OCI-LY1 (cell line): ENCODE measurements around the gene PLEKHM1.

Experiments used
- H2AFZ ChIP-seq: fragments of 200-600 bp; sonication (generic), shearing (Covaris generic); 2 replicates; pipeline ENCODE4 v1.6.0; 2014; ENCODE audit warnings: antibody characterized with exemption, mild to moderate bottlenecking, low read length
- H3F3A ChIP-seq: fragments of 200-600 bp; sonication (generic), shearing (Covaris generic); 2 replicates; pipeline ENCODE4 v1.6.0; 2014; ENCODE audit warnings: mild to moderate bottlenecking, antibody characterized with exemption, low read length, moderate library complexity; ENCODE audit not compliant: insufficient read depth
- H3K27ac ChIP-seq: fragments of 200-600 bp; sonication (generic); 2 replicates; pipeline ENCODE4 v1.5.1; 2014; ENCODE audit warnings: low read length, mixed run types, mild to moderate bottlenecking, low read depth; ENCODE audit not compliant: poor library complexity, severe bottlenecking
- H3K27me3 ChIP-seq: fragments of 200-600 bp; sonication (generic); 2 replicates; pipeline ENCODE4 v1.6.0; 2014; ENCODE audit warnings: antibody characterized with exemption, mild to moderate bottlenecking, low read length, moderate library complexity; ENCODE audit not compliant: insufficient read depth
- H3K36me3 ChIP-seq: fragments of 200-600 bp; sonication (generic); 2 replicates; pipeline ENCODE4 v1.6.1; 2014; ENCODE audit warnings: mild to moderate bottlenecking, antibody characterized with exemption, low read length, moderate library complexity, mixed read lengths; ENCODE audit not compliant: insufficient read depth
- H3K4me1 ChIP-seq: fragments of 200-600 bp; sonication (generic); 2 replicates; pipeline ENCODE4 v1.5.1; 2014; ENCODE audit warnings: mild to moderate bottlenecking, low read length, moderate library complexity; ENCODE audit not compliant: insufficient read depth, severe bottlenecking
- H3K4me2 ChIP-seq: fragments of 200-600 bp; sonication (generic), shearing (Covaris generic); 2 replicates; pipeline ENCODE4 v1.6.1; 2014; ENCODE audit warnings: low read length
- H3K4me3 ChIP-seq: fragments of 200-600 bp; sonication (generic); 2 replicates; pipeline ENCODE4 v1.5.1; 2014; ENCODE audit warnings: low read length, low read depth, mild to moderate bottlenecking, mixed read lengths; ENCODE audit not compliant: poor library complexity, severe bottlenecking
- H3K79me2 ChIP-seq: fragments of 200-600 bp; shearing (Covaris generic); 2 replicates; pipeline ENCODE4 v1.6.1; 2016; ENCODE audit warnings: mixed run types, low read length, mixed read lengths; ENCODE audit not compliant: insufficient read depth
- H3K9ac ChIP-seq: fragments of 200-600 bp; sonication (generic), shearing (Covaris generic); 2 replicates; pipeline ENCODE4 v1.6.1; 2014; ENCODE audit warnings: mild to moderate bottlenecking, low read length, mixed read lengths
- H3K9me2 ChIP-seq: fragments of 200-600 bp; sonication (generic), shearing (Covaris generic); 2 replicates; pipeline ENCODE4 v1.6.1; 2014; ENCODE audit warnings: low read depth, mild to moderate bottlenecking, low read length, mixed read lengths
- H3K9me3 ChIP-seq: fragments of 200-600 bp; shearing (Covaris generic); 2 replicates; pipeline ENCODE4 v1.6.1; 2014; ENCODE audit warnings: low read length, mixed read lengths
- H4K20me1 ChIP-seq: fragments of 200-600 bp; sonication (generic), shearing (Covaris generic); 2 replicates; pipeline ENCODE4 v1.6.0; 2016; ENCODE audit warnings: mild to moderate bottlenecking, low read length; ENCODE audit not compliant: insufficient read depth
- CTCF ChIP-seq: fragments of 200-600 bp; sonication (generic), shearing (Covaris generic); IDR thresholded peaks from 2 replicates; pipeline ENCODE4 v1.5.1; 2017; ENCODE audit warnings: mild to moderate bottlenecking, antibody characterized with exemption, low read length, moderate library complexity, mixed read lengths
- EZH2 ChIP-seq: fragments of 200-600 bp; sonication (generic), shearing (Covaris generic); IDR thresholded peaks from 2 replicates; pipeline ENCODE4 v1.8.0; 2017; ENCODE audit warnings: borderline replicate concordance, mixed run types, mild to moderate bottlenecking, antibody characterized with exemption, low read length, moderate library complexity, mixed read lengths

Gene PLEKHM1

GRCh38 chr17:45423304-45423974, 67.1 kb downstream of the PLEKHM1 start:
- H3K27ac ChIP-seq, result no peak overlapping the region
- H3K4me3 ChIP-seq, result no peak overlapping the region
- TF ChIP-seq EZH2 (no peak), CTCF (no peak)
- no peaks in the 10 kb centered on the region for H3K9me2 ChIP-seq
- peaks cover 7% of the 10 kb centered on the region for H3K4me1 ChIP-seq
- H3K27me3 ChIP-seq, result no peaks in the 10 kb centered on the region
- no peak overlapping the region for H2AFZ ChIP-seq
- H3F3A ChIP-seq, result 0 out of 2 replicates have a peak, but pooled peaks cover under 1% of the 10 kb centered on the region
- no peak overlapping the region for H3K9ac ChIP-seq
- no peaks in the 10 kb centered on the region for H3K36me3 ChIP-seq
- no peak overlapping the region for H3K4me2 ChIP-seq
- no peaks in the 10 kb centered on the region for H3K79me2 ChIP-seq
- H3K9me3 ChIP-seq, result no peaks in the 10 kb centered on the region
- H4K20me1 ChIP-seq, result no peaks in the 10 kb centered on the region

GRCh38 chr17:45414990-45415881, 75.3 kb downstream of the PLEKHM1 start:
- Histone ChIP-seq H3K9ac (no peak overlapping the region), H2AFZ (no peak overlapping the region), H3K4me3 (no peak overlapping the region), H3F3A (no peaks in the 10 kb centered on the region), H3K9me2 (no peaks in the 10 kb centered on the region), H3K4me2 (no peak overlapping the region), H4K20me1 (no peaks in the 10 kb centered on the region), H3K36me3 (no peaks in the 10 kb centered on the region), H3K9me3 (no peaks in the 10 kb centered on the region), H3K79me2 (no peaks in the 10 kb centered on the region), H3K27me3 (no peaks in the 10 kb centered on the region), H3K27ac (no peak overlapping the region), H3K4me1 (peaks cover 14% of the 10 kb centered on the region)
- TF ChIP-seq EZH2 (no peak), CTCF (no peak)

- H4K20me1 ChIP-seq, result no peaks in the 10 kb centered on the region
- no peak overlapping the region for H3K27ac ChIP-seq
- H3K79me2 ChIP-seq, result no peaks in the 10 kb centered on the region
- no peaks in the 10 kb centered on the region for H3K9me2 ChIP-seq
- no peaks in the 10 kb centered on the region for H3K9me3 ChIP-seq
- H3K4me2 ChIP-seq, result no peak overlapping the region
- TF ChIP-seq CTCF (no peak), EZH2 (no peak)
- H3K9ac ChIP-seq, result no peak overlapping the region
- H3K27me3 ChIP-seq, result no peaks in the 10 kb centered on the region
- no peak overlapping the region for H3K4me3 ChIP-seq
- H2AFZ ChIP-seq, result no peak overlapping the region
- no peaks in the 10 kb centered on the region for H3F3A ChIP-seq
- no peaks in the 10 kb centered on the region for H3K36me3 ChIP-seq
- H3K4me1 ChIP-seq, result peaks cover 31% of the 10 kb centered on the region
Observed at GRCh38 chr17:45413498-45413923, 77.0 kb downstream of the PLEKHM1 start.
